ENCODE measurements around the gene NINJ1.

DNA sequence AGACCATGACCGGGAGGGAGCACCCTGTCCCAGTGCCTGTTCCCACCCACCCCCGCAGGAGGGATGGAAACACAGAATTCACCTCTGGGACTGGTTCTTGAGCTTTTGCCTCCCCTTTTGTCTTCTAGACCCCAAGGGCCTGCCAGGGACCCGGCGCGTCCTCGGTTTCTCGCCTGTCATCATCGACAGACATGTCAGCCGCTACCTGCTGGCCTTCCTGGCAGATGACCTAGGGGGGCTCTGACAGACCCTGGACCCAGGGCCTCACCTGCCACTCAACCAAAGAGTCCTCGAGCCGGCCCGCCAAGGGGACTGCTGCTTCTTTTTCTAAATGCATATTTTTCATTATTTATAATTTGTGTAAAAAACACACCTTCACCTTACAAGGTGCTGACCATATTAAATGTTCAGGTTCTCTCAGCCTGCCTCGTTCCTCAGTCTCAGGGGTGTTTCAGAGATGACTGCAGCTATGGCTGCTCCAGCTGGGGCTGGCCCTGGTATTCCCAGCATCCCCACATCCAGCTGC is 21.1 kb downstream of the NINJ1 start:
- TF ChIP-seq, protein P1, sequence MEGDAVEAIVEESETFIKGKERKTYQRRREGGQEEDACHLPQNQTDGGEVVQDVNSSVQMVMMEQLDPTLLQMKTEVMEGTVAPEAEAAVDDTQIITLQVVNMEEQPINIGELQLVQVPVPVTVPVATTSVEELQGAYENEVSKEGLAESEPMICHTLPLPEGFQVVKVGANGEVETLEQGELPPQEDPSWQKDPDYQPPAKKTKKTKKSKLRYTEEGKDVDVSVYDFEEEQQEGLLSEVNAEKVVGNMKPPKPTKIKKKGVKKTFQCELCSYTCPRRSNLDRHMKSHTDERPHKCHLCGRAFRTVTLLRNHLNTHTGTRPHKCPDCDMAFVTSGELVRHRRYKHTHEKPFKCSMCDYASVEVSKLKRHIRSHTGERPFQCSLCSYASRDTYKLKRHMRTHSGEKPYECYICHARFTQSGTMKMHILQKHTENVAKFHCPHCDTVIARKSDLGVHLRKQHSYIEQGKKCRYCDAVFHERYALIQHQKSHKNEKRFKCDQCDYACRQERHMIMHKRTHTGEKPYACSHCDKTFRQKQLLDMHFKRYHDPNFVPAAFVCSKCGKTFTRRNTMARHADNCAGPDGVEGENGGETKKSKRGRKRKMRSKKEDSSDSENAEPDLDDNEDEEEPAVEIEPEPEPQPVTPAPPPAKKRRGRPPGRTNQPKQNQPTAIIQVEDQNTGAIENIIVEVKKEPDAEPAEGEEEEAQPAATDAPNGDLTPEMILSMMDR (IDR thresholded peaks at IDR 0.05) = no peak
- TF ChIP-seq POLR2A (IDR thresholded peaks at IDR 0.05) = no peak

Data from lower leg skin (tissue), 3 donors.